ENCODE data around the gene ITPK1.

ITPK1 gene

GRCh38 chr14:92906420-92906819 is 209.3 kb downstream of the ITPK1 start:
- no peak overlapping the region for H3K4me3 ChIP-seq (ENCODE audit: low read depth, low read length)
- DNase-seq (ENCODE audit: low read depth): no peak
- TF ChIP-seq CTCF (IDR thresholded peaks at IDR 0.05; ENCODE audit: insufficient read depth, low read depth, low read length, missing control alignments): no peak

GRCh38 chr14:92905667-92906066 is 210.1 kb downstream of the ITPK1 start:
- H3K4me3 ChIP-seq (ENCODE audit: low read depth, low read length): no peak overlapping the region
- no peak for TF ChIP-seq CTCF (IDR thresholded peaks at IDR 0.05; ENCODE audit: insufficient read depth, low read depth, low read length, missing control alignments)
- no peak for DNase-seq (ENCODE audit: low read depth)

GRCh38 chr14:92903359-92903758 is 212.4 kb downstream of the ITPK1 start:
- TF ChIP-seq CTCF (IDR thresholded peaks at IDR 0.05; ENCODE audit: insufficient read depth, low read depth, low read length, missing control alignments): no peak
- H3K4me3 ChIP-seq (ENCODE audit: low read depth, low read length): no peak overlapping the region
- no peak for DNase-seq (ENCODE audit: low read depth)

- no peak for TF ChIP-seq CTCF (IDR thresholded peaks at IDR 0.05; ENCODE audit: insufficient read depth, low read depth, low read length, missing control alignments)
- DNase-seq (ENCODE audit: low read depth): no peak
- H3K4me3 ChIP-seq (ENCODE audit: low read depth, low read length): no peak overlapping the region
These were observed 213.0 kb downstream of the ITPK1 start for GRCh38 chr14:92902726-92903125.

GRCh38 chr14:92902191-92902590 is 213.5 kb downstream of the ITPK1 start:
- DNase-seq (ENCODE audit: low read depth): no peak
- no peak for TF ChIP-seq CTCF (IDR thresholded peaks at IDR 0.05; ENCODE audit: insufficient read depth, low read depth, low read length, missing control alignments)
- H3K4me3 ChIP-seq (ENCODE audit: low read depth, low read length): no peak overlapping the region

- no peak for DNase-seq (ENCODE audit: low read depth)
- H3K4me3 ChIP-seq (ENCODE audit: low read depth, low read length): no peak overlapping the region
- no peak for TF ChIP-seq CTCF (IDR thresholded peaks at IDR 0.05; ENCODE audit: insufficient read depth, low read depth, low read length, missing control alignments)
These were observed 215.1 kb downstream of the ITPK1 start for GRCh38 chr14:92900660-92901059.

GRCh38 chr14:92898566-92899131 is 217.1 kb downstream of the ITPK1 start:
- DNase-seq (ENCODE audit: low read depth): no peak
- no peak overlapping the region for H3K4me3 ChIP-seq (ENCODE audit: low read depth, low read length)
- TF ChIP-seq CTCF (IDR thresholded peaks at IDR 0.05; ENCODE audit: insufficient read depth, low read depth, low read length, missing control alignments): no peak

All from GM12865 (cell line).